Daoy (cell line): ENCODE results near the gene SKIC2. TPM values are rescaled to one million over a fixed set of nuclear protein-coding genes. Genes with fewer than 3 reads are reported as not detected.
"Not testable (repeated sequence)": the region's sequence is repeated elsewhere in the genome, so short reads cannot be mapped to it uniquely, and the experiment has no call there.

ENCODE experiments used
- DNase-seq: peaks from one replicate; pipeline ENCODE4 v3.0.0-alpha.2; 2015; ENCODE audit warnings: low read depth
- total RNA-seq: library from RNA; depleted of rRNA; stranded (reverse); fragments of >200 nt; shearing (Covaris generic); gene quantifications from 2 replicates; pipeline ENCODE4 v1.2.3, GENCODE V29; 2014; rRNA removed

The SKIC2 gene
- 59.7 and 62.5 TPM in 2 replicates for total RNA-seq

GRCh38 chr6:31958741-31959739, at the start of gene SKIC2, which contains the start of gene NELFE:
SKIC2 (plus strand) TSS chr6:31959175; CDS start chr6:31959193, 18 bp downstream.
NELFE (minus strand) TSS chr6:31958971; CDS start chr6:31958446, 525 bp downstream.
- DNase-seq = peak; percentile 99

- not testable (repeated sequence) for DNase-seq
Observed at GRCh38 chr6:31909298-31909697, 49.7 kb upstream of the SKIC2 start.

- DNase-seq = no peak
Observed at GRCh38 chr6:31911826-31912585, 47.0 kb upstream of the SKIC2 start.

- DNase-seq = no peak
Observed at GRCh38 chr6:31915351-31915750, 43.6 kb upstream of the SKIC2 start.

DNA sequence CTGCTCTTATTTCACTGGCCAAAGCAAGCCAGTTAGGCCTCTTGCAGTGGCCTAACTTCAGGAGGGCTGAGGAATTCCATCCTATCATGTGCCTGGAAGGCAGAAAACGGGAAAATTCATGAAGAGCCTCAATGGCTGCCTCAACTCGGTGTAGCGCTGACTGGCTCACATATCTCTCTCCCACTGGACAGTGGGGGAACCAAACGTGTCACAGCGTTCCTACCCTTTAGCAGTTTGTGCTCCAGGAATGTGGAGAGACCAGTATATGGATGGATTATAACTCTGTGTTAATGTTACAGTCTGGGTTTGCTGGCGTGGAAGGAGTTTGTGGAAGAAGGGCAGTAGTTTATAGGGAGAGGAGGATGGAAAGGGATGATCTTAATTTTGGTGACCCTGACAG, 43.2 kb upstream of the SKIC2 start:
- DNase-seq = no peak

GRCh38 chr6:31918069-31918720, 40.8 kb upstream of the SKIC2 start:
- no peak for DNase-seq

GRCh38 chr6:31919624-31920303, 39.2 kb upstream of the SKIC2 start:
- DNase-seq = no peak

GRCh38 chr6:31920811-31921210, 38.2 kb upstream of the SKIC2 start:
- DNase-seq = no peak

- no peak for DNase-seq
Observed at GRCh38 chr6:31922942-31923341, 36.0 kb upstream of the SKIC2 start.

GRCh38 chr6:31927242-31927862, 31.6 kb upstream of the SKIC2 start, which contains the start of gene C2:
C2 (plus strand) TSS chr6:31927717; CDS start chr6:31927753, 36 bp downstream.
- DNase-seq = no peak

DNA sequence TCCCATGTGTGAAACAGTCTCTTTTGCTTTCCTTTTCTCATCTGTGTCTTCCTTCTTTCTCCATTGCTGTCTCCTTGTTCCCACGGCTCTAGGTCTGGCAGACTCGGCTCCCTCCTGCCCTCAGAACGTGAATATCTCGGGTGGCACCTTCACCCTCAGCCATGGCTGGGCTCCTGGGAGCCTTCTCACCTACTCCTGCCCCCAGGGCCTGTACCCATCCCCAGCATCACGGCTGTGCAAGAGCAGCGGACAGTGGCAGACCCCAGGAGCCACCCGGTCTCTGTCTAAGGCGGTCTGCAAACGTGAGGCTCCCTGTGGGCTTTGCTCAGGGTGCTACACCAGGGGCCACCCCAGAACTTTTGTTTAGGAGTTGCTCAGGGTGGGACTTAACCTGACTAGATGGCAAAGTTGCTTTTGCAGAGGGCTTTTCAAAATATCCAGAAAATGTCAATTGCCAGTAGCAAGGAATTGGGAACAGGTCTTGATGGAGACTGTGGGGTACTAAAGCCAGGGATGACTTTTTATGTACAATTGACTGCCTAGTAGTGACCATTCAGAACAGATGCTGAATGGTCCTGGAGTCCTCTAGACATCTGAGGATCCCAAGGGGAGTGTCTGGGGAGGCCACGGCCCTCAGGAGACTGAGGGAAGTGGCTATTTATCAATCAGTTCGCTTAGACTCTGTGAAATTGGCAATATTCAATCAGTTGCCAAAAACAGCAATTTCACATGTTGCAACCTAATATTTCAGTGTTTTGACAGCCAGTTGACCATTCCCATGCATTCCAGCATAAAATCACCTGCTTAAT, 30.9 kb upstream of the SKIC2 start:
- no peak for DNase-seq

DNA sequence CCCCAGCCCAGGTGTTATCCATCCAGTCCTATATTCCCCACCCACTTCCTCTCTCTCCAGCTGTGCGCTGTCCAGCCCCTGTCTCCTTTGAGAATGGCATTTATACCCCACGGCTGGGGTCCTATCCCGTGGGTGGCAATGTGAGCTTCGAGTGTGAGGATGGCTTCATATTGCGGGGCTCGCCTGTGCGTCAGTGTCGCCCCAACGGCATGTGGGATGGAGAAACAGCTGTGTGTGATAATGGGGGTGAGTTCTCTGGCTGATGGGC, 30.4 kb upstream of the SKIC2 start:
- no peak for DNase-seq

- DNase-seq = no peak
Observed at GRCh38 chr6:31930962-31931361, 28.0 kb upstream of the SKIC2 start.

- DNase-seq = not testable (repeated sequence)
Observed at GRCh38 chr6:31932137-31932536, 26.8 kb upstream of the SKIC2 start.

GRCh38 chr6:31933537-31933936, 25.4 kb upstream of the SKIC2 start:
- no peak for DNase-seq

GRCh38 chr6:31935021-31935420, 24.0 kb upstream of the SKIC2 start:
- DNase-seq = no peak

GRCh38 chr6:31935823-31936222, 23.2 kb upstream of the SKIC2 start:
- DNase-seq = no peak

- peak; percentile 33 for DNase-seq
Observed at GRCh38 chr6:31940256-31940664, 18.7 kb upstream of the SKIC2 start.

- DNase-seq = no peak
Observed at GRCh38 chr6:31943742-31944141, 15.2 kb upstream of the SKIC2 start.

DNA sequence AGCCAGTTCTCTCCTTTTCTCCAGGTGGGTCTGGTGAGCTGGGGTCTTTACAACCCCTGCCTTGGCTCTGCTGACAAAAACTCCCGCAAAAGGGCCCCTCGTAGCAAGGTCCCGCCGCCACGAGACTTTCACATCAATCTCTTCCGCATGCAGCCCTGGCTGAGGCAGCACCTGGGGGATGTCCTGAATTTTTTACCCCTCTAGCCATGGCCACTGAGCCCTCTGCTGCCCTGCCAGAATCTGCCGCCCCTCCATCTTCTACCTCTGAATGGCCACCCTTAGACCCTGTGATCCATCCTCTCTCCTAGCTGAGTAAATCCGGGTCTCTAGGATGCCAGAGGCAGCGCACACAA, 13.8 kb upstream of the SKIC2 start:
- no peak for DNase-seq
